ENCODE results near the gene S100A7A. TPM values are rescaled to one million over a fixed set of nuclear protein-coding genes. Genes with fewer than 3 reads are reported as not detected.
"Not testable (repeated sequence)": the region's sequence is repeated elsewhere in the genome, so short reads cannot be mapped to it uniquely, and the experiment has no call there.

The S100A7A gene
- polyA plus RNA-seq, 1 donor from 2014 or later = not detected

- no peak overlapping the region for H3K4me3 Mint-ChIP-seq
- H3K36me3 Mint-ChIP-seq = no peaks in the 10 kb centered on the region
- peak overlapping the region in 1 of 3 donors; percentile 48 for H3K27ac Mint-ChIP-seq
- no peaks in the 10 kb centered on the region for H3K9me3 Mint-ChIP-seq
- peaks cover 12% of the 10 kb centered on the region for H3K27me3 Mint-ChIP-seq
- H3K4me1 Mint-ChIP-seq = no peaks in the 10 kb centered on the region
Observed at GRCh38 chr1:153401461-153401860, 14.9 kb upstream of the S100A7A start.

DNA sequence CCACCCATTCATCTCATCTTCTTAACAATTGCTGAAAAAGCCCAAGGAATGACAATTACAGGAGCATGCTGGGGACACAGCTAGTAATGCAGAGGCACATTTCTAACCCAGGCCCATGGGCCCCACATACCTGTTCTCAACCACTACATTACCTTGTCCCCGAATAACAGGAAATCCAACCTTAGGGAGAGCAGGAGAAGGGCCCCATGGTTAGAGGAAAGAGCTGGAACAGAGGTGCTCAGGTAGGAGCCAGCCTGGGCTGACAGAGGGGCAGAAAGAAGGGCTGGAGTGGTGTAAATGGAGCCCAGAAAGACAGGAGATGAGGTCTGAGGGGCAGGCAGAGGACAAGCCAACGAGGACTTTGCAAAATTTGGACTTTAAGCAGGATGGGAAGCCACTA lies 14.1 kb upstream of the S100A7A start:
- peaks cover 15% of the 10 kb centered on the region for H3K27me3 Mint-ChIP-seq
- no peaks in the 10 kb centered on the region for H3K9me3 Mint-ChIP-seq
- no peak overlapping the region for H3K27ac Mint-ChIP-seq
- no peaks in the 10 kb centered on the region for H3K36me3 Mint-ChIP-seq
- H3K4me3 Mint-ChIP-seq = no peak overlapping the region
- no peaks in the 10 kb centered on the region for H3K4me1 Mint-ChIP-seq

GRCh38 chr1:153403421-153404085 lies 12.8 kb upstream of the S100A7A start:
- Mint-ChIP-seq H3K36me3 (no peaks in the 10 kb centered on the region), H3K4me3 (no peak overlapping the region), H3K4me1 (no peaks in the 10 kb centered on the region), H3K27ac (no peak overlapping the region), H3K9me3 (peaks cover 0 to 4% (median 0%) of the 10 kb centered on the region in 3 donors), H3K27me3 (peaks cover 17% of the 10 kb centered on the region)

- H3K36me3 Mint-ChIP-seq = no peaks in the 10 kb centered on the region
- peaks cover 0 to 4% (median 0%) of the 10 kb centered on the region in 3 donors for H3K9me3 Mint-ChIP-seq
- H3K27me3 Mint-ChIP-seq = peaks cover 18% of the 10 kb centered on the region
- H3K4me3 Mint-ChIP-seq = no peak overlapping the region
- no peak overlapping the region for H3K27ac Mint-ChIP-seq
- H3K4me1 Mint-ChIP-seq = no peaks in the 10 kb centered on the region
Observed at GRCh38 chr1:153404086-153404635, 12.2 kb upstream of the S100A7A start.

GRCh38 chr1:153404768-153405167 lies 11.6 kb upstream of the S100A7A start:
- no peaks in the 10 kb centered on the region for H3K4me1 Mint-ChIP-seq
- H3K4me3 Mint-ChIP-seq = no peak overlapping the region
- H3K27ac Mint-ChIP-seq = no peak overlapping the region
- peaks cover 18% of the 10 kb centered on the region for H3K27me3 Mint-ChIP-seq
- no peaks in the 10 kb centered on the region for H3K36me3 Mint-ChIP-seq
- peaks cover 0 to 4% (median 0%) of the 10 kb centered on the region in 3 donors for H3K9me3 Mint-ChIP-seq

DNA sequence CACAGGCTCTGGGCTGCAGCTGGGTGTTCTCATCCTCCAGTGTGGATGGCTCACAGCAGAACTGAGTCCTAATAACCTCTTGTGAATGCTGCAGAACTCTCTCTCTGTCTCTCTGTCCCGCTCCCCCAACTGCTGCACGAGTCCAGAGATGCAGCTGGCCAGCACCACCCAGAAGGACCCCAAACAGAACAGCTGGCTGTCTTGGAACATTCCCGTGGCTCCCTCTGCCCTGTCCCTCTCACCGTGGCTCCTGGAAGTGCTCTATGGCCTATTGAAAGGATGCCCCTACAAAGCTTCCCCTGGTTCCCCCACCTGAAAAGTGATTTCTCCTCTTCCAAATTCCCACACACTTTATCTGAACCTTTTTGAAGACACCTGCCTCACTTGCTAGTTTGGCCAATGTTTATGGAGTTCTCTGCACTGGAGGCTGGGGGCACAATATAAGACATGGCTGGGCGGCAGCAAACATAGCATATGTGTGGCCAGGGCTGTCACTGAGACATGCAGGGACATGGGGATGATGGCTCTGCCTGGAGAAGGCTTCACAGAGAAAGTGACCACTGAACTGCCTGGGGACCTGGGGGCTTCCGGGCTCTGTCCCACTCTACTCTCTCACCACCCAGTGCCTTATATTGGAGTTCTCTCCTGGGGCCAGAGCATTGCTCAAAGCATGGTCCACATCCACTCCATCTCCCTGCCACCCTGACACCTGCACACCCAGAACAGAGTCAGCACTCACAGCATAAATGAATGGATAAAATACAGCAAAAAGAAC lies 10.3 kb upstream of the S100A7A start:
- not testable (repeated sequence) for H3K9me3 Mint-ChIP-seq, H3K27ac Mint-ChIP-seq, H3K36me3 Mint-ChIP-seq, H3K4me1 Mint-ChIP-seq, H3K4me3 Mint-ChIP-seq
- peaks cover 19% of the 10 kb centered on the region for H3K27me3 Mint-ChIP-seq

DNA sequence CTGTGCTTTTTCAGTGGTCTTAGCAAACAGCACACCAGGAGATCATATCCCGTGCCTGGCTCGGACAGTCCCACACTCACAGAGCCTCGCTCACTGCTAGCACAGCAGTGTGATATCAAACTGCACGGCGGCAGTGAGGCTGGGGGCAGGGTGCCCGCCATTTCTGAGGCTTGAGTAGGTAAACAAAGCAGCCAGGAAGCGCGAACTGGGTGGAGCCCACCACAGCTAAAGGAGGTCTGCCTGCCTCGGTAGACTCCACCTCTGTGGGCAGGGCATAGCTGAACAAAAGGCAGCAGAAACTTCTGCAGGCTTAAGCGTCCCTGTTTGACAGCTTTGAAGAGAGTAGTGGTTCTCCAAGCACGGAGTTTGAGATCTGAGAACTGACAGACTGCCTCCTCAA lies 9.0 kb upstream of the S100A7A start:
- not testable (repeated sequence) for H3K36me3 Mint-ChIP-seq, H3K4me3 Mint-ChIP-seq, H3K27ac Mint-ChIP-seq, H3K4me1 Mint-ChIP-seq, H3K9me3 Mint-ChIP-seq
- peaks cover 16% of the 10 kb centered on the region for H3K27me3 Mint-ChIP-seq

DNA sequence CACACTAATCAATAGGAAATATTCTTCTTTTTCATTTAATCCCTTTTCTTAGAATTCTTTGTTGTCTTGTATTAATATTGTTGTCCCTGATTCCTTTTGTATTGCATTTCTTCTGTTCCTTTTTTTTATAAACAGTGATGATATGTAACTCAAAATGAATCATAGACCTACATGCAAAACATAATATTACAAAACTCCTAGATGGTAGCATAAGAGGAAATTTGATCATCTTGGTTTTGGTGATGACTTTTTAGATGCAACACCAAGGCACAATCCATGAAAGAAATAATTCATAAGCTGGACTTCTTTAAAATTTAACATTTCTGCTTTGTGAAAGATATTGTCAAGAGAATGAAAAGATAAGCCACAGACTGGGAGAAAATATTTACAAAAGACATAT lies 2.4 kb upstream of the S100A7A start:
- H3K9me3 Mint-ChIP-seq, H3K36me3 Mint-ChIP-seq, H3K27ac Mint-ChIP-seq, H3K4me1 Mint-ChIP-seq, H3K27me3 Mint-ChIP-seq, H3K4me3 Mint-ChIP-seq: not testable (repeated sequence)

GRCh38 chr1:153417136-153417888 lies 992 bp downstream of the S100A7A start:
- Mint-ChIP-seq H3K9me3 (peaks cover 0 to 4% (median 2%) of the 10 kb centered on the region in 3 donors), H3K4me3 (no peak overlapping the region), H3K27ac (no peak overlapping the region), H3K4me1 (peaks cover 0 to 5% (median 2%) of the 10 kb centered on the region in 3 donors), H3K27me3 (peaks cover 6% of the 10 kb centered on the region), H3K36me3 (no peaks in the 10 kb centered on the region)

- not testable (repeated sequence) for H3K27ac Mint-ChIP-seq, H3K9me3 Mint-ChIP-seq, H3K36me3 Mint-ChIP-seq, H3K27me3 Mint-ChIP-seq, H3K4me3 Mint-ChIP-seq, H3K4me1 Mint-ChIP-seq
Observed at GRCh38 chr1:153418758-153419435, 2.6 kb downstream of the S100A7A start.

DNA sequence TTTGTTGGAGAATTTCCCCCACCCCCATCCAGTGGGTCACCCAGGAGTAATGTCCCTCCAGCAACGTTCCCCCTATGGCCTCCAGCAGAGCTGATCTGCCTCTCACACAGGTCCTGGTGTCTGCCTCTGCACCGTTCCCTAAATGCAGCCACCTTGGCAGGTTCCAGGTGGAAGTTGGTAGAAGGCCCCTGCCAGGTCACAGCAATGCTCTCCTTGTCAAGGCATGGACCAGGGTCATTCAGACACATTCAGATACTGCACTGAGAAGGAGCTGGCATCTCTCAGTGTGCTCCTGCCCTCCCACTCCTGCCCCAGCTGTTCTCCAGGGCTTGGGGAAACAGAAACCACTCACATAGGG lies 3.1 kb downstream of the S100A7A start:
- not testable (repeated sequence) for H3K27ac Mint-ChIP-seq, H3K36me3 Mint-ChIP-seq, H3K9me3 Mint-ChIP-seq, H3K4me3 Mint-ChIP-seq, H3K27me3 Mint-ChIP-seq, H3K4me1 Mint-ChIP-seq

GRCh38 chr1:153420306-153420705 lies 4.0 kb downstream of the S100A7A start:
- Mint-ChIP-seq H3K4me1 (peaks cover 0 to 2% (median 0%) of the 10 kb centered on the region in 3 donors), H3K27ac (no peak overlapping the region), H3K27me3 (peaks cover 12% of the 10 kb centered on the region), H3K9me3 (peaks cover 0 to 3% (median 2%) of the 10 kb centered on the region in 3 donors), H3K4me3 (no peak overlapping the region), H3K36me3 (no peaks in the 10 kb centered on the region)

- H3K27ac Mint-ChIP-seq = no peak overlapping the region
- no peaks in the 10 kb centered on the region for H3K4me1 Mint-ChIP-seq
- no peaks in the 10 kb centered on the region for H3K36me3 Mint-ChIP-seq
- H3K9me3 Mint-ChIP-seq = peaks cover 0 to 3% (median 2%) of the 10 kb centered on the region in 3 donors
- peaks cover 19% of the 10 kb centered on the region for H3K27me3 Mint-ChIP-seq
- no peak overlapping the region for H3K4me3 Mint-ChIP-seq
Observed at GRCh38 chr1:153422450-153423068, 6.2 kb downstream of the S100A7A start.

DNA sequence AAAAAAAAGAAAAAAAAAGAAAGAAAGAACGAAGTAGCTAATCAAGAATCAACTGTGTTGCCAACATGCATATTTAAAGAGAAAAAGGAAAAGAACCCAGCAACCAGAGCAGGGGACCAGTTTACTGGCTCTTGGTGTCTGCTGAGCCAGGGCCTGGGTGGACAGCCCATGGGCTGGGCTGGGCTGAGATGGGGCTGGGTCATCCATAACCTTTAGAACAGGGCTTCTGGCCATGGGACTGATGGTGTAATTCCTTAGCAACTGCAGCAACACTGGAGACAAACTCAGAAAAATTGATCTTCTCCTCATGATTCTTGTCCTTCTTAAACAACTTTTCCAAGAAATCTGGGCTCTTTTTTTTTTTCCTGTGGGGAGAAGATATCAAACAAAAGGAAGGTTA lies 10.5 kb downstream of the S100A7A start:
- no peak overlapping the region for H3K27ac Mint-ChIP-seq
- peaks cover 17% of the 10 kb centered on the region for H3K27me3 Mint-ChIP-seq
- H3K9me3 Mint-ChIP-seq = peaks cover 0 to 3% (median 0%) of the 10 kb centered on the region in 3 donors
- no peak overlapping the region for H3K4me3 Mint-ChIP-seq
- H3K36me3 Mint-ChIP-seq = peaks cover 2% of the 10 kb centered on the region
- peaks cover 0 to 2% (median 0%) of the 10 kb centered on the region in 3 donors for H3K4me1 Mint-ChIP-seq
